Measurements from ENCODE around the gene ECM2. TPM values are rescaled to one million over a fixed set of nuclear protein-coding genes. Genes with fewer than 3 reads are reported as not detected.

Gene ECM2
- total RNA-seq, 2 donors from 2014 or later, result 1.8 to 3.2 TPM

DNA sequence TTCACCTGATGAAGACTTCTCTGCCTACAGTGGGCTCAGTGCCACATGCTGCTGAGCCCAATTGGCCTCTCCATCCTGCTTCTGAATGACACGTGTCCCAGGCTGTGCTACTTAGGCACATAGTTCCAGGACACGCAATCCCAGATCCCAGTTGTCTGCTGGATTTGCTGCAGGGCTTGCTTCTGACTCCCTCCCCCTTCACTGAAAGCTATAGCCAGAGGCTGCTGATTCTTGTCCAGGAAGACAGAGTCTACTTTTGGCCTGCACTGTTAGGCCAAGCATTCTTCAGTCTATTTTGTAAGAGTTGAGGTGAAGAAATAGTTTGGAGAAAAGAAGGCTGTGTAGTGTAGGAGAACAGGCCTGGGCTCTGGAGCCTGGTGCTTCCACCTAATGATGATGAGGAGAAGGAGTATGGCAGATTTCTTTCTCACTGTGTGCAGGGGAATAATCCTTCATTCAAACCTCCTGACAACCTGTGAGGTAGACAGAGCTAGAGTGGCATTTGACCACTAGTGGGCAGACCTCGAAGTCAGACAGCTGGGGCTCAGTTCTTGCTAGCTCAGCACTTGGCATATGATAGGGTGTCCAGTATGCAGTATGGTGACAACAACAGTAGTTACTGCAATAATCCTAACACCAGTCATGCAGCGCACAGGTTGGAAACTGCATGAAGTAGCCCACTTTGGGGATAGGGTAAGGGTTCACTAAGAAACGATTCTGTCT, 34.0 kb downstream of the ECM2 start:
- Histone ChIP-seq H3K27me3 (ENCODE audit: control insufficient read depth, insufficient read depth, low read length, poor library complexity, severe bottlenecking) (no peaks in the 10 kb centered on the region), H3K9me3 (ENCODE audit: control insufficient read depth, low read length) (no peaks in the 10 kb centered on the region), H3K4me1 (ENCODE audit: control insufficient read depth, insufficient read depth, low read length) (no peaks in the 10 kb centered on the region), H3K4me3 (ENCODE audit: low read length) (no peak overlapping the region), H3K9ac (ENCODE audit: extremely low read depth, low read length, poor library complexity, severe bottlenecking) (no peak overlapping the region), H3K36me3 (ENCODE audit: control insufficient read depth, insufficient read depth, low read length) (no peaks in the 10 kb centered on the region), H3K27ac (ENCODE audit: low read depth, low read length) (no peak overlapping the region)
- Mint-ChIP-seq H3K36me3 (ENCODE audit: low read depth) (no peaks in the 10 kb centered on the region), H3K27me3 (ENCODE audit: insufficient read depth) (no peaks in the 10 kb centered on the region), H3K4me1 (no peaks in the 10 kb centered on the region), H3K4me3 (no peak overlapping the region), H3K27ac (no peak overlapping the region), H3K9me3 (no peaks in the 10 kb centered on the region)
- TF ChIP-seq, protein P1, sequence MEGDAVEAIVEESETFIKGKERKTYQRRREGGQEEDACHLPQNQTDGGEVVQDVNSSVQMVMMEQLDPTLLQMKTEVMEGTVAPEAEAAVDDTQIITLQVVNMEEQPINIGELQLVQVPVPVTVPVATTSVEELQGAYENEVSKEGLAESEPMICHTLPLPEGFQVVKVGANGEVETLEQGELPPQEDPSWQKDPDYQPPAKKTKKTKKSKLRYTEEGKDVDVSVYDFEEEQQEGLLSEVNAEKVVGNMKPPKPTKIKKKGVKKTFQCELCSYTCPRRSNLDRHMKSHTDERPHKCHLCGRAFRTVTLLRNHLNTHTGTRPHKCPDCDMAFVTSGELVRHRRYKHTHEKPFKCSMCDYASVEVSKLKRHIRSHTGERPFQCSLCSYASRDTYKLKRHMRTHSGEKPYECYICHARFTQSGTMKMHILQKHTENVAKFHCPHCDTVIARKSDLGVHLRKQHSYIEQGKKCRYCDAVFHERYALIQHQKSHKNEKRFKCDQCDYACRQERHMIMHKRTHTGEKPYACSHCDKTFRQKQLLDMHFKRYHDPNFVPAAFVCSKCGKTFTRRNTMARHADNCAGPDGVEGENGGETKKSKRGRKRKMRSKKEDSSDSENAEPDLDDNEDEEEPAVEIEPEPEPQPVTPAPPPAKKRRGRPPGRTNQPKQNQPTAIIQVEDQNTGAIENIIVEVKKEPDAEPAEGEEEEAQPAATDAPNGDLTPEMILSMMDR (conservative IDR thresholded peaks at IDR 0.05), result peak; percentile 85
- 87 to 89% methylated on average over 4 to 5 of the region's 5 CpGs for whole genome bisulfite sequencing, 2 experiments (ENCODE audit: insufficient coverage in 1 of 2, insufficient read length in 1 of 2)
- DNase-seq, result peak; percentile 80

DNA sequence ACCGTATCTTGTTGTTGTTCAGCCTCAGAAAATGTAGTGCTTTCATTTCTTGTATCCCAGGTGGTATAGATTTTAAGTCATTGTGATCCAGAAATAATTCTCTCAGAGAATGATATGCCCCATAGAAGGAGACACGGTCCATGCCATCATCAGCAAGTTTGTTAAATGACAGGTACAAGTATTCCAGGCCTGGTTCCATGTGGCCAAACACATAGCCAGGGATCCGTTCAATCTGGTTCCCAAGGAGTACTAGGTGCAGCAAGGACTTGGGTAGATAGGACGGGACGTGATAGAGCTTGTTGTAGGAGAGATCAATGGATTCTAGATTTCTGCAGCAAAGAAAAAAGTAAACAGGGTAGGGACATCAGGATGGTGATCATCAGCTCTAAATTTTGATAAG, 35.1 kb downstream of the ECM2 start:
- Histone ChIP-seq H3K36me3 (ENCODE audit: control insufficient read depth, insufficient read depth, low read length) (no peaks in the 10 kb centered on the region), H3K4me1 (ENCODE audit: control insufficient read depth, insufficient read depth, low read length) (no peaks in the 10 kb centered on the region), H3K27ac (ENCODE audit: low read depth, low read length) (no peak overlapping the region), H3K4me3 (ENCODE audit: low read length) (no peak overlapping the region), H3K9me3 (ENCODE audit: control insufficient read depth, low read length) (no peaks in the 10 kb centered on the region), H3K9ac (ENCODE audit: extremely low read depth, low read length, poor library complexity, severe bottlenecking) (no peak overlapping the region), H3K27me3 (ENCODE audit: control insufficient read depth, insufficient read depth, low read length, poor library complexity, severe bottlenecking) (no peaks in the 10 kb centered on the region)
- Mint-ChIP-seq H3K9me3 (no peaks in the 10 kb centered on the region), H3K4me1 (no peaks in the 10 kb centered on the region), H3K27ac (no peak overlapping the region), H3K27me3 (ENCODE audit: insufficient read depth) (no peaks in the 10 kb centered on the region), H3K4me3 (no peak overlapping the region), H3K36me3 (ENCODE audit: low read depth) (no peaks in the 10 kb centered on the region)
- WGBS, 2 experiments (ENCODE audit: insufficient coverage in 1 of 2, insufficient read length in 1 of 2), result 93 to 96% methylated on average over 5 of the region's 5 CpGs
- TF ChIP-seq, protein P1 (conservative IDR thresholded peaks at IDR 0.05), result no peak
- DNase-seq, result no peak

DNA sequence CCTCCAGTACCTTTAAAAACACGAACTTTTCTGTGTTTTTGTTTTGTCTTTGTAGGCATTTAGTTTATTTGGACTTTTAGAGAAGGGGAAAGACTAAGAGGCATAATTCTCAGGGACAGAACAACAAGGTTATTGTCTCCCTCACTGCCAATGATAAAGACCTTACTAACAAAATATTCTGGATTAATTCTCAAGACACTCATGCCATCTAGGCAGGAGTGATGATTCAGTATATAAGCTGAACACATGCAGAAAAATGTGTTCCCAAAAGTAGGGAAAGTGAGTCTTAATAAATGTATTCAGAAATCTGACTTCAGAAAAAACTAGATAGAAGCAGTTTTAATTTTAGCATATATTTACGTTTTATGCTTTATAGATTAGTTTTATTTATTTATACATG, 36.1 kb downstream of the ECM2 start:
- Mint-ChIP-seq H3K27me3 (ENCODE audit: insufficient read depth) (no peaks in the 10 kb centered on the region), H3K4me1 (no peaks in the 10 kb centered on the region), H3K4me3 (no peak overlapping the region), H3K36me3 (ENCODE audit: low read depth) (no peaks in the 10 kb centered on the region), H3K27ac (no peak overlapping the region), H3K9me3 (no peaks in the 10 kb centered on the region)
- Histone ChIP-seq H3K4me1 (ENCODE audit: control insufficient read depth, insufficient read depth, low read length) (no peaks in the 10 kb centered on the region), H3K27me3 (ENCODE audit: control insufficient read depth, insufficient read depth, low read length, poor library complexity, severe bottlenecking) (no peaks in the 10 kb centered on the region), H3K4me3 (ENCODE audit: low read length) (no peak overlapping the region), H3K9me3 (ENCODE audit: control insufficient read depth, low read length) (no peaks in the 10 kb centered on the region), H3K27ac (ENCODE audit: low read depth, low read length) (no peak overlapping the region), H3K9ac (ENCODE audit: extremely low read depth, low read length, poor library complexity, severe bottlenecking) (no peak overlapping the region), H3K36me3 (ENCODE audit: control insufficient read depth, insufficient read depth, low read length) (no peaks in the 10 kb centered on the region)
- TF ChIP-seq, protein P1 (conservative IDR thresholded peaks at IDR 0.05), result no peak
- WGBS, 2 experiments (ENCODE audit: insufficient coverage in 1 of 2, insufficient read length in 1 of 2), result 89% methylated on average over 1 of the region's 2 CpGs; no CpG with 5 or more reads in 1 of the 2 experiments
- no peak for DNase-seq
